ENCODE data around the gene PRELID2. TPM values are rescaled to one million over a fixed set of nuclear protein-coding genes. Genes with fewer than 3 reads are reported as not detected.
A peak's percentile ranks its signal among the peaks of the same experiment; 100 is the strongest.
"Not testable (repeated sequence)": the region's sequence is repeated elsewhere in the genome, so short reads cannot be mapped to it uniquely, and the experiment has no call there.

The PRELID2 gene
- total RNA-seq, 1 donor from 2014 or later, result 58.1 TPM

- DNase-seq (ENCODE audit: low spot score), result no peak
Observed at GRCh38 chr5:145840458-145841132, 5.5 kb upstream of the PRELID2 start.

DNA sequence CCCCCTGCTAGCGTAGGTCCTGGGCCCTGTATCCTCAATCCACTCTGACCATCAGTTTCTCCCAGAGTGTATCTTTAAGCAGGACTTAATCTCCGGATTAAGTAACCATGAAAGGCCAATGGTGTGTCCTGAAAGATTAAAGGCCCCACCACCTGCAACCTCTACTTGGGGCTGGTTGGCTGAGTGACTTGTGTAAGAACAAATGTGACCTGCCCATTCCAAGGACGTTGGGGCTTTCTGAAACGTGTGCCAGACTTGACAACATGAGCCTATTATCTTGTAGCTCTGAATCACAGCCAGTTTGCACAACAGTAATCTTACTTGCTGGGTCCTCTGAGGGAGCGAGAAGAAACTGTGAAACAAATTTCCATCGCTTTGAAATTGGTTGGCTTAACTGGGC, 3.1 kb upstream of the PRELID2 start:
- DNase-seq (ENCODE audit: low spot score), result no peak

DNA sequence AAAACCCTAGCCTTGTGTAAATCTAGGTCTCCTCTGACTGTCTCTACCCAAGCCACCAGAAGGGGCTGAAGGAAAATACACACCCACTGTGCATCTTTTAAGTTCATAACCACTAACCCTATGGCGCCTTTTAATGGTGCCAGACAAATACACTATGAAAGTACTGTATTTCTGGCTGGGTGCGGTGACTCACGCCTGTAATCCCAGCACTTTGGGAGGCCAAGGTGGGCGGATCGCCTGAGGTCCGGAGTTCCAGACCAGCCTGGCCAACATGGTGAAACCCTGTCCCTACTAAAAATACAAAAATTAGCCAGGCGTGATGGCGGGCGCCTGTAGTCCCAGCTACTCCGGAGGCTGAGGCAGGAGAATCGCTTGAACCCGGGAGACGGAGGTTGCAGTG, 1.1 kb upstream of the PRELID2 start:
- not testable (repeated sequence) for DNase-seq (ENCODE audit: low spot score)

DNA sequence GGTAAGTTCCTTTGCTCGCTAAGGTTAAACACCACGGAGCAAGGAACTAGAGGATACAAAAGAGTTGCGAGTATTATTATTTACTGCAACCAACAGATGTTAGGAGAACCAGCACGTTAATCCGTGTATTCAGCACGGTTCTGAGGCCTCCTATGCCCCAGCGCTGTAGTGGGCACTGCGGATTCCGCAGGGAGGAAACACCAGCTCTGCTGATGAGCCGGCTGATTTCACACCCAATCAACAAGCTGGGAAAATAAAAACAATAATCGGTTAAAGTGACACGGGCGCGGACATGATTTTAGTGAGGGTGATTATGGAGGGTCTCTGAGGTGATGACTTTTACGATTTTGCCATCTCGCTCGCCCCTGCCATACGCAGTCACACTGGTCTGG, 702 bp upstream of the PRELID2 start:
- DNase-seq (ENCODE audit: low spot score), result no peak

DNA sequence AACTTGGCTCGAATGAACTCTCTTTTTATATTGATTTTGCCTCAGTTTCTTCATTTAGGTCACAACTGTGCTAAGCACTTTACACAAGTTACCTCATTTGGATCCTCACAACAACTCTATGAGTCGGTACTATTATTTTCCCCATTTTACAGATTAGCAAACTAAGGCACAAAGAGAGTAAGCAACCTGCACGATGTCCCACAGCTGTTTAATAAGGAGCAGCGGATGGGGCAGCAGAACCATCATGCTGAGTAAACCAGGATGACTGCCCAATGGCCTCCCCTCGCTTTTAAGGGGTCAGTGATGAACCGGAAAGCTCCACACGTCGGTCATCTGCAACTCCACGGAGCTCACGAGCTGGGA, 607 bp downstream of the PRELID2 start:
- no peak for DNase-seq (ENCODE audit: low spot score)

DNA sequence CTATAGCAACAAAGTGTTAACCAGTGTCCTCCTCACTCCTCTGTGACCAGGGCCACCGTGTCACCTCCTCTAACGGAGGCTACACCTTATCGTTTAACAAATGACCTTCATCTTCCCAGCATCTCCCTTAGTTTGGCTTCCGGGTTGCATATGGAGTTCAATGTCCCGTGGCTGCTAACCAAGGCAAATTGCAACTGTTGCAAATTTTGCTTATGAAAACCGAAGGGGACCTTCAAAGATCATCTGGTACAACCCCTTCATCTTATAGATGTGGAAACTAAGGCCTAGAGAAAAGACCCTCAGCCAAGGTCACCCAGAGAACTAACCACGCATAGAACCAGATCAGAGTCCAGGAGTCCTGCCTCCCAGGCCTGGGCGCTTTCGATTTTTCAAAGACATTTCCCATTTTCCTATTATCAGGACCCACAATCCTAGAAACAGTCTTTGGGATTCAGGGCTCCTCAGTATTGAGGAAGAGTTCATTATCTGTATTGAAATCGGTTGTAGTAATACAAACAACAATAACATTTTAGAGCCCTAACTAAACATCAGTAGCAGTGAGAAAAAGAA, 1.4 kb downstream of the PRELID2 start:
- no peak for DNase-seq (ENCODE audit: low spot score)

GRCh38 chr5:145830594-145830993, 4.5 kb downstream of the PRELID2 start:
- no peak for DNase-seq (ENCODE audit: low spot score)

GRCh38 chr5:145829708-145830361, 5.3 kb downstream of the PRELID2 start:
- DNase-seq (ENCODE audit: low spot score), result peak; percentile 35

DNA sequence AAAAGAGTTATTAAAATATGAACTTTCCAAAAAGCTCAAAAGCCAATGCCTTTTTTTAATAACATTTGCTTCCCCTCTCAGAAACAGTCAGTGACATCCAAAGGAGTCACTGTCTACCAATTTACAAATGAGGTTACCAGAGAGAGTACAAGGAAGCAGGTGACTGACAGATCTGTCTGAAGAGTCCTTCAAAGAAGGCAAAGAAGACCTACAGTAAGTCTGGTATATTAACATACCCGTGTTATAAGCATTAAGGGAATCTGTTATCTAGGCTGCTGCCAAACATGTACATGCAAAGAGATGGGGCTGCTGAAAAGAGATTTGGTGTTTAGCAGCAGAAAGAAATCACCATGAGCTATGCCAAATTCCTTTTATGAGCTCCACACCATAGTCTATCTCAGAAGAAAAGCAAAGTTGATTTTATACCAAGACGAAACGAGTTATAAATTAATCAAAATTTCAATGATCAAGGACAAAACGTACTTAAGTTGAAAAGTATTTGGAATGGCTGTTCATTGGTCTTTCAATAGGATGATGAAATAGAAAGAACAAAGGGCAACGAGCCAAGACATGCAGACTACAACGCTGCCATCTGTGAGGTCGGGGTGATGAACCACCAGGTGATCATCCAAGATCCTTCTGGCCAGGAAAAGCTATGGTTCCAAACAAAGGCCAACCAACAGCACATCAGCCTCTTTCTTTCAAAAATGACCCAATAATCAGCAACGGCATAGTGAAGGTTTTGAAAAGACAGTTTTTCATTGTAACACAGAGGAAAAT, 8.1 kb downstream of the PRELID2 start:
- no peak for DNase-seq (ENCODE audit: low spot score)

GRCh38 chr5:145825751-145826180, 9.4 kb downstream of the PRELID2 start:
- no peak for DNase-seq (ENCODE audit: low spot score)

- no peak for DNase-seq (ENCODE audit: low spot score)
Observed at GRCh38 chr5:145824040-145824439, 11.1 kb downstream of the PRELID2 start.

- DNase-seq (ENCODE audit: low spot score), result no peak
Observed at GRCh38 chr5:145818604-145819003, 16.5 kb downstream of the PRELID2 start.

GRCh38 chr5:145812877-145813276, 22.3 kb downstream of the PRELID2 start:
- no peak for DNase-seq (ENCODE audit: low spot score)

- no peak for DNase-seq (ENCODE audit: low spot score)
Observed at GRCh38 chr5:145811834-145812625, 23.1 kb downstream of the PRELID2 start.

DNA sequence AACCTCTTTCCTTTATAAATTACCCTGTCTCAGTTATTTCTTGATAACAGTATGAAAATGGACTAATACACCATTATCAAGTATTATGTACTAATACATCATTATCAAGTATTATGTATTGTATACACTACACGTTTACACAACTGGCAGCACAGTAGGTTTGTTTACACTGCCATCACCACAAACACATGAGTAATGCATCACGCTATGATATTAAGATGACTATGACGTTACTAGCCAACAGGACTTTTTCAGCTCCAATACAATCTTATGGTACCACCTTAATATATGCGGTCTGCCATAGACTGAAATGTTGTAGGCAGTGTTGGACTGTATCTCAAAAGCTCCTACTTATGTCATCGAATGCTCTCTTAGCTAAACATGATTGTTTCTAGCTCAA, 28.2 kb downstream of the PRELID2 start:
- DNase-seq (ENCODE audit: low spot score), result no peak

DNA sequence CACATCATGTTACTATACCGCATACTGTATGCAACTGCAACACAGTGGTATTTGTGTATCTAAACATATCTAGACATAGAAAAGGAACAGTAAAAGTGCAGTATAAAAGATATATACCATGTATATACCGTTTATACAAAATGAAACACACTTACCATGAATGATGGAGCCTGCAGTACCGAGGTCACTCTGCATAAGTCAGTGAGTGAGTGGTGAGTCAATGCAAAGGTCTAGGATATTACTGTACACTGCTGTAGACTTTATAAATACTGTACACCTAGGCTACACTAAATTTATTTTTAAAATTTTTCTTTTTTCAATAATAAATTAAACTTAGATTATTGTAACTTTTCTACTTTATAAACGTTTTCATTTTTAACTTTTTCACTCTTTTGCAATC, 29.3 kb downstream of the PRELID2 start:
- no peak for DNase-seq (ENCODE audit: low spot score)

- no peak for DNase-seq (ENCODE audit: low spot score)
Observed at GRCh38 chr5:145804701-145805100, 30.4 kb downstream of the PRELID2 start.

GRCh38 chr5:145803112-145804004, 31.8 kb downstream of the PRELID2 start:
- DNase-seq (ENCODE audit: low spot score), result no peak

GRCh38 chr5:145801195-145801594, 33.9 kb downstream of the PRELID2 start:
- DNase-seq (ENCODE audit: low spot score), result no peak

GRCh38 chr5:145800181-145800580, 35.0 kb downstream of the PRELID2 start:
- DNase-seq (ENCODE audit: low spot score), result no peak

GRCh38 chr5:145798503-145798902, 36.6 kb downstream of the PRELID2 start:
- DNase-seq (ENCODE audit: low spot score), result not testable (repeated sequence)

Measured in mucosa of gallbladder (tissue), 1 donor.